Body of pancreas (tissue), 4 donors: ENCODE measurements around the gene ART5.

ENCODE experiments used
- CTCF ChIP-seq, 7 experiments: fragments of 450-650 bp in 4 of 7; fragments of 200-600 bp in 3 of 7; sonication (generic) in 3 of 7; IDR thresholded peaks; one replicate each; pipeline ENCODE4 v1.5.1; 2016 to 2019; ENCODE audit warnings: antibody characterized with exemption in 7 of 7
- POLR2A ChIP-seq, 3 donors: fragments of 450-650 bp; IDR thresholded peaks; one replicate each; pipeline ENCODE4 v1.6.1; 2016; ENCODE audit warnings: antibody characterized with exemption in 3 of 3, mild to moderate bottlenecking in 2 of 3

DNA sequence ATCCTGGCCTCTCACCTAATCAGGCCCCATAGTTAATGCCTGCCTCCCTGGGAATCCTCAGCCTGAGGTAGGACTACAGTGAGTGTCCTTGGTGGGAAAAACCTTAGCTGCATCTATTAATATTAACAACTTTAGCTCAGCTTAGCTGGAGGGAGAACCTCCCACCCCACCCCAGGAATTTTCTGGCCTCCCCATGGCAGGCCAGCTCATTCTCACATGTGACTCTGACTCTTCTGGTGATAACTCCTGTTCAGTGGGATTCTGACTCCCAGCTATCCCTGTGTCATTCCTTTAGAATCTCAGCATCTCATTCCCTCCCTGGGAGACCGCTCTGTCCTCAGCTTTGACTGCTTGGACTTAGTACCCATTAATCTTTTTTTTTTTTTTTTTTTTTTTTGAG is 14.5 kb downstream of the ART5 start:
- TF ChIP-seq POLR2A (IDR thresholded peaks at IDR 0.05) (no peak), CTCF (IDR thresholded peaks at IDR 0.05) (no peak)
